HL-60 (cell line): ENCODE data around the gene KCNK15.

Experiments
- DNase-seq, 2 experiments: peaks; one replicate each; pipeline ENCODE4 v3.0.0-alpha.2; 2010 to 2020; ENCODE audit warnings: low read depth in 1 of 2, low spot score in 1 of 2
- H3K27ac ChIP-seq: fragments of 250-450 bp; sonication (Bioruptor Pico); replicated peaks from 2 replicates; pipeline ENCODE4 v1.5.1; 2020; ENCODE audit warnings: mild to moderate bottlenecking, moderate library complexity
- H3K27me3 ChIP-seq: fragments of 250-450 bp; sonication (Bioruptor Pico); 2 replicates; pipeline ENCODE4 v1.5.1; 2021; ENCODE audit warnings: mild to moderate bottlenecking, moderate library complexity; ENCODE audit not compliant: insufficient read depth, poor library complexity, severe bottlenecking
- H3K4me3 ChIP-seq: replicated peaks from 2 replicates; pipeline ENCODE4 v1.5.1; 2011; ENCODE audit warnings: mild to moderate bottlenecking, control low read depth, low read length; ENCODE audit not compliant: insufficient read depth
- CTCF ChIP-seq: IDR thresholded peaks from one replicate; pipeline ENCODE4 v1.5.1; 2011; ENCODE audit warnings: low read length, control low read depth, inconsistent platforms; ENCODE audit not compliant: insufficient read depth
- GABPA ChIP-seq: IDR thresholded peaks from 2 replicates; pipeline ENCODE4 v1.6.1; 2012; ENCODE audit warnings: low read depth
- POLR2AphosphoS5 ChIP-seq: IDR thresholded peaks from 2 replicates; pipeline ENCODE4 v1.6.1; 2012; ENCODE audit warnings: low read depth
- REST ChIP-seq: IDR thresholded peaks from 2 replicates; pipeline ENCODE4 v1.6.1; 2012; ENCODE audit warnings: low read depth; ENCODE audit not compliant: insufficient replicate concordance
- SPI1 ChIP-seq: IDR thresholded peaks from 2 replicates; pipeline ENCODE4 v1.6.1; 2012; ENCODE audit warnings: low read depth, mild to moderate bottlenecking, borderline replicate concordance

KCNK15 gene

GRCh38 chr20:44706301-44707017 is 39.2 kb upstream of the KCNK15 start:
- Histone ChIP-seq H3K27ac (no peak overlapping the region), H3K27me3 (no peaks in the 10 kb centered on the region), H3K4me3 (no peak overlapping the region)
- TF ChIP-seq REST, result no peak
- no peak for TF ChIP-seq GABPA
- TF ChIP-seq CTCF, result no peak
- no peak for TF ChIP-seq SPI1
- no peak for TF ChIP-seq POLR2AphosphoS5
- no peak for DNase-seq

GRCh38 chr20:44707018-44707579 is 38.6 kb upstream of the KCNK15 start:
- no peak for TF ChIP-seq POLR2AphosphoS5
- TF ChIP-seq SPI1, result no peak
- no peak for TF ChIP-seq CTCF
- TF ChIP-seq REST, result no peak
- no peak for TF ChIP-seq GABPA
- DNase-seq, result no peak
- H3K27ac ChIP-seq, result no peak overlapping the region
- no peak overlapping the region for H3K4me3 ChIP-seq
- H3K27me3 ChIP-seq, result no peaks in the 10 kb centered on the region

- H3K27ac ChIP-seq, result no peak overlapping the region
- no peaks in the 10 kb centered on the region for H3K27me3 ChIP-seq
- no peak for DNase-seq
- no peak for TF ChIP-seq GABPA
- no peak for TF ChIP-seq POLR2AphosphoS5
- H3K4me3 ChIP-seq, result no peak overlapping the region
Measured at GRCh38 chr20:44709380-44709779, 36.3 kb upstream of the KCNK15 start.

GRCh38 chr20:44709797-44710196 is 35.9 kb upstream of the KCNK15 start:
- Histone ChIP-seq H3K27ac (no peak overlapping the region), H3K4me3 (no peak overlapping the region), H3K27me3 (no peaks in the 10 kb centered on the region)
- DNase-seq, result no peak
- TF ChIP-seq GABPA (no peak), POLR2AphosphoS5 (no peak), SPI1 (no peak), CTCF (no peak), REST (no peak)
